HG03097 (cell line): ENCODE data around the gene NRF1.
A peak's percentile ranks its signal among the peaks of the same experiment; 100 is the strongest.
"Not testable (repeated sequence)": the region's sequence is repeated elsewhere in the genome, so short reads cannot be mapped to it uniquely, and the experiment has no call there.

Experiments used
- ATAC-seq: cut with Tn5 transposase; IDR thresholded peaks from one replicate; pipeline ENCODE4 v1.9.1; 2021; ENCODE audit not compliant: unreplicated experiment, low FRiP score

Gene NRF1

DNA sequence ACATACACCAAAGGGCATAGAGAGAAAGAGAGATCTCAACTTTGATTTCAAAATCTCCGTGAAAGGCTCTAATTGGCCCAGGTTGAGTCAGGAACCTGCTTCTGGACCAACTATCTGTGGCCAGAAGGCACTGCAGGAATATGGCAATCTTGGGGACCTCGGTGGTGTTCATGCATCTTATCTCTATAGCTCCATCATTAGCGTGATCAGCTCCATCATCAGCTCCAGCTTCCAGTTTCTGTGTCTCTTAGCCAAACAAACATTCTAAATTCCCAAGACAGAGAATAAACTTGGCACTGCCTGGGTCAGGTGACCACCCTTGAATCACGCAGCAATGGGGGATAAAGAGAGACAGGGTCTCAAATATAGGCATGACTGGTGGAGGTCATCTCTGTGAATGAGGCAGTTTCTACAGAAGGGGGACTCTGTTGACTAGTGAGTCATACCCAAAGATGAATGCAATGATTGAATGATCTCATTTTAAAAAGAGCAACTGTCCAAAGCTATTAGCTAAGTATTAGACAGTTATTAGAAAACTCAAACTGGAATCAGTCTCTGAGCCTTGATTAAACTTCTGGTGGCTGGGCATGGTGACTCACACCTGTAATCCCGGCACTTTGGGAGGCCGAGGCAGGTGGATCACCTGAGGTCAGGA is 5.4 kb upstream of the NRF1 start:
- ATAC-seq, result no peak

DNA sequence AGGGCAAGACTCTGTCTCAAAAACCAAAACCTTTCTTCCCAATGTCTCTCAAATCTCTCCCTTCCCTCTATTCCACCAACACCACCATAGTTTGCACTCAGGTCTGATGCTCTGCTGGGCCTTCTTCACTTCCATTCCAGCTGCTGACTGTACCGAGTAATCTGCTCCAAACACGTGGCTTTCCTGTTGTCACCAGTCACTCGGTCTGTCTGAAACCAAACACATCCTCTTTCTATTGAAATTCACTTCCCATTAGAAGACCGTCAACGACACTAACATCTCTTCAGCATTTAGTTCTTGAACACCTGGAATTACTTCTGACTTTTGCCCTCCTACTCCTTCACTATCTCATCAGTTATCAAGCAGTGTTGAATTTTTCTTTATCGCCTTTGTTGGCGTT is 4.7 kb upstream of the NRF1 start:
- ATAC-seq, result no peak

DNA sequence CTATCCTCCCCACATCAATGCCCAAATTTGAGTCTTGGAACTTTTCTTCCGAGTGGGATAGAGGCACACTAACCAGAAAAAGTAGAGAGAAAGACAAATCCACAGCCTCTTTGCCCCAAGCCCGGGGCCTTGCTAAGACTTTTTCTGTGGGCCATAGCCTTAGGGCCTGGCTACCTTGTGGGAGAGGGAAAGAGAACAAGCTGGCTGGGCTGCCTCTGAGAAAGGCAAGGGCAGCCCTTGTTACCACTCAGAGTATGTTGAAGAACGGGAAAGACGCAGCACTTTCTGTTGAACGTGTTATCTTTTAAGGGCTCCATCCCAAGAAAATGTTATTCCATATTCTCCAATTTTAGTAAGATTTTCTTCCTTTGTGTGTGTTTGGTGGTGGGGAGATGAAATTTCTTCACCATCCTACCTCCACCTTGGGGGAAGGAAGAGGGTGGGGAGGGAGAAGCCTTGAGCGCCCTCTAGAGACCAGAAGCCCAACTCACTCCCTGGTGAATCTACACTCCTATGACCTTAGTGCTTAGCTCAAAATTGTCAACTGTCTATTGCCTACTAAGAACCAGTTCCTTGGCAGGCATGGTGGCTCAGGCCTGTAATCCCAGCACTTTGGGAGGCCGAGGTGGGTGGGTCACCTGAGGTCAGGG is 3.9 kb upstream of the NRF1 start:
- ATAC-seq, result no peak

DNA sequence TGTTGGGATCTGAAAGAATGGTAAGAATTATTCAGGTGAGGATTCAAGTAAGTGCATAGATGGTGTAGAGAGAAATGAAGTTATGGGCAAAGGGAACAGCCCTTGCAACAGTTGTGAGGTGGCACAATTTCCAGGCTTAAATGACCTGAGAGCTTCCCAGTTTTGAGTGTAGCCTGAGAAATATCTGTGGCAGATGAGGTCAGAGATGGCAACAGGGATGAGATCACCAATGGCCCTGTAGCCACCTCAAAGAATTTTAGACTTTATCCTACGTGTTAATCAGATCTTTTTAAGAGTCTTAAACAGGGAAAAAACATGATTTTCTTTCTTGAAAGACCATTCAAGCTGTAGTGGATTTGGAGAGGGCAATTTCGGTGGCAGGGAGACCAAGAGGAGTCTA is 1.9 kb upstream of the NRF1 start:
- ATAC-seq, result no peak

DNA sequence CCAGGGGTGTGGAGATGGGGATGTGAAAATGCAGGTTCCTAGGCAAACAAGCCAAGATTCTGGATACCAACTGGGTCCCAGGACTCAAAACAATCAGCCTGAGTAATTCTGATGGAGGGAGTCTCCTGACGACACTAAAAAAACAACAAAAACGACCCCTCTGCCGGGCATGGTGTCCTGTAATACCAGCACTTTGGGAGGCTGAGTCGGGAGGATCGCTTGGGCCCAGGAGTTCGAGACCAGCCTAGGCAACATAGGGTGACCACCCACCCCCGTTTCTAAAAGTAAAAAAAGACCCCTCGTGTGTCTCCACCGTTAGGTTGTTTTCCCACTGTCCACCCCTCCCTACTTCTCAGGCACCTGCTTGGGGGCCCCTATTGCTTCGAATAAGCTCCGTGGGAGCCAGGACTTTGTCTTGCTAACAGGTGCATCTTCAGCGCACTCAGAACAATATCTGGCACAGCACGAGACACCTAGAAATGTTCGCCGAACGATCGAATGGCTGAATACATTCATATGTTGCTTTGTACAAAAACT is 743 bp upstream of the NRF1 start:
- ATAC-seq, result no peak

DNA sequence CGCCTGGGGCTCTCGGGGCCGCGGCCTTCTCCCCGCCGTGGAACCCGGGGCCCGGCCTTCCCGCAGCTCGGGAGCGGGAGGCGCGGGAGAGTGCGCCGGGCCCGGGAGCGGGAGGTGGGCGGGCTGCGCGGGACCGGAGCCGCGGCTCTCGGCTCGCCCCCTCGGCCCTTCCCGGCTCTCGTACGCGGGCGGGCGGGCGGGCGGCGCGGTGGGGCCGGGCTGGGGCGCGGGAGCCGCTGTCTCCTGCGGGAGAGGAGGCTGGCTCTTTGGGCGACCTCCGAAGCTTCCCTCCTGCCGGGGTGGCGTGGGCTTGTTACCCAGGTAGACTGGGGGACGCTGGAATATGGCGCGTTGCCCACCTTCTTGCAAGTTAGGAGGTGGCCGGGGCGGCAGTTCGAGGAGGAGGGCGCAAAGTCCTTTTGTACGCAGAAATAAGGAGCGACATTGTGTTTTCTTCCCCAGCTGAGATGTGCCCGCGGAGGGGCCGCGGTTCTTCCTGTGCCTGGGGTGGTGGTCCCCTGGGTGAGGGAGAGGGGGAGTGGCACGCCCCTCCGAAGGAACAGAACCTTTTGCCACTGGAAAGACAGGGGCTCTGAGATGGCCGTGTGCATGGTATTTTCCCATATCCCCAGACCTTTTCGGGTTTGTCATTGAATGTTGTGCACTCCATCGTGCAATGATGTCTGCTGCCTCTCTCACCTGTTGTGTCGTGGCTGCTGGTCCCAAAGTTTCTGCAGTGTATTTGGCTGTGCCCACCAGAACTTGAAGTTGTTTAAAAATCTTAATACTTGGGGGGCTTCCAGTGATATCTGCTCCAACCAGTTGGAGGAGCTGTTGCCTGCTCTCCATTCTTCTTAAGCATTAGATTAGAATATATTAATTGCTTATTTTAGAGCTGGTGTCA is 844 bp downstream of the NRF1 start:
- peak; percentile 4 for ATAC-seq

DNA sequence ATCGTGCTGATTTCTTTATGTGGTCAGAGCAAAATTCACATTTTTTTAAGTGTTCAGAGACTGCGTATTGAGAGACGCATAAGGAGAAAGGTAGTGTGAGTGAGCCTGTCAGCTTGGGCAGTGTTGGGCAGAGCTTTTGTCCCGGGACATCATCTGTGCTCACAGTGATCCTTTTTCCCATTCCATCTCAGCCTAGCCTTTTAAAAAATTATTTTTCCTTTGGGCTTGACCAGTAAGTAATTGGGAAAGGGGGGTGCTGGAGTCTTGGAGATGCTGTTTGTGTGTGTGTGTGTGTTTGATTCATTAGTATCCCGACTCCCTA is 1.5 kb downstream of the NRF1 start:
- no peak for ATAC-seq

DNA sequence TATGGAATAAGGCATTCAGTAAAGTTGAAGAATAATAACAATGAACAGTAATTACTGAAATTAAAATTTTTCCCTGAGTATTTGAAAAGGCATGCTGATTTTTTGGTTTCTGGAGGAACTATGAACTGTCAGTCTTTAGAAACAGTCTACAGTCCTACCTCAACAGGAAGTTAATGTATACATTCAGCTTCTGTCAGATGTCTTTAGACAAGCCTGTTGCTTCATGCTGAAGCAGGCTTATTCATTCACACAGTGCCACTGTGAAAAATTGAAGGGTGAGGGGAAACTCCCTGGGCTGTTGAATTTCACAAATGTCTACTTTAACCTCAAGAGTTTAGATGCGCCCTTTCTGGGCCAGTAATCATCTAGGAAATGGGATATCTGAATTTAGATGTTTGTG is 3.5 kb downstream of the NRF1 start:
- ATAC-seq, result peak; percentile 41

DNA sequence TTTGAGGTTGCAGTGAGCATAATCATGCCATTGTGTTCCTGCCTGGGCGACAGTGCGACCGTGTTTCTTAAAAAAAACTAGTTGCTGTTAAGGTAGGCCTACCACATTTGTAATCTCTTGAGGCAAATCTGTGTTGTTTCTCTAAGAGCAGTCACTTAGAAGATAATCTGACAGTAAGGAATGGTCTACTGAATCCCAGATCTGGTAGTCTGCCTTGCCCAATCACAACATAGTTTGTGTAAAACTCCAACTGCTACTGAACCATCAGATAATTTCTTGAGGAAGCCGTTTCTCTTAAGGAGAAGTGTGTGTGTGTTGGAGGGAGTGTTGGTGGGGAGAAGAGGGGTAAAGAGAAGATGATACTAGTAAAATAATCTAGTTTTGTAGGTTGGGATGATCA is 5.0 kb downstream of the NRF1 start:
- ATAC-seq, result no peak

DNA sequence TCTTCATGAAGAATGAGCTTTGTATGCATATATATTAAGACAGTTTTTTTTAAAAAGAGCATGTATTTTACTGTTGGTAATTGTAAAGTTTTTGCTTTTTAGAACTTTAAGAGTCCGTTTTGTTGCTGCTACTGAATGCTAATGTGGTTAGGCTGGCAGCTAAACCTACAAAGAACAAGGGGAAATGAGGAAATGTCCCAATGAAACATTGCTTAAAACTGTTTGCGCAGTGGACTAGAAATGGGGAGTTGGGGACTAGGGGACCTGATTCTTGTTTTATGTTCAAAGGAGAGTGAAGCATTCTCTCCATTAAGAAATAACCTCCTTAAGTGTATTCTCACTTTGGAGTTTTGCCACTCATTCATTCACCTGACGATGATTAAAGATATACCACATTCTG is 5.7 kb downstream of the NRF1 start:
- no peak for ATAC-seq

DNA sequence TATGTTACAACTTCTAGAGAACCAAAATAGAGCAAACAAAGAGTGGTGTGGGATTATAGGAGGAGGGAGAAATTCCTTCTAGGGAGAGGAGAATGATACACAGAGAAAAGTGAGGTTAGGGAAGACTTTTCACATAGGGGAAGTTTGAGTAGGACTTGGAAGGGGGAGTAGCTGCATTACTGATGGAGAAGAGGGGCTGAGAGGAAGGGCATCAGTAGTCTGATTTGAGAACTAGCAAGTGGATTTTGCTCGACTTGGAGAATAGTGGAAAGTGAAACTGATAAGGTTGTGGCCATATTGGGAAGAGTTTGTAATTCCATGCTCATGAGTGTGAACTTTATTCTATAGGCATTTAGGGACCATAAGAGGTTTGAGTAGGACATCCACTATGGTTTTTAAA is 6.1 kb downstream of the NRF1 start:
- no peak for ATAC-seq

DNA sequence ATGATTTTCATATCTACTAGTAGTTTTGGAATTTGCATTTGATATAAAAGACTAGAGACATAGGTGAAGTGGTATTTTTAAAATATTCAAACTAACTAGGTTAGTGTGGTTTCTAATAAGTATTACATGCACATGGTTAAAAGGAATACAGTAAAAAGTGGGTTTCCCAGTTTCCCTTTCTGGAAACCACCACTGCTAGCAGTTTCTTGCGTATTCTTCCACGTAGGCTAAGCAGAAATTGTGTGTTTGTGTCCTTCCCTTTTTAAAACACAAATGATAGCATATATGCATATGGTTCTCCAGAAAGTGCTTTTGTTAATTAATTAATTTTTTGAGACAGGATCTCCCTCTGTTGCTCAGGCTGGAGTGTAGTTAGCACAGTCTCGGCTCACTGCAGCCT is 15.4 kb downstream of the NRF1 start:
- ATAC-seq, result no peak

DNA sequence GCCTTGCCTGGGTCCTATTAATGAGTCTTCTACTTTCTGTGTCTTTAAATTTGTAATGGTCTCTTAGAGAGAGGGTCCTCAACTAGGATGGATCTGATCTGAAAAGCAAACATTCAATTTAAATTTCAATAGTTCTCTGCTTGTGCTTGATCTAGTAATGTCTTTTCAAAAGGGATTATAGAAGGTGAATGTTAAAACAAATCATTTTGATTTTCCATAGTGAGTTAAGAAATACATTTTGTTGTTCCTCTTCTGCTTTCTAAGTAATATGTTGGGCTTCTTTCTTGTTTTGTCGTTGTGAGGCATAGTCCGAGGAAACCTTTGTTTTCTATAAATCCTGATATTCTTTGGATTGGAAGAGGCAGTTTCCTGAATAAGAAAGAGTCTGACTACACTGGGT is 18.8 kb downstream of the NRF1 start:
- no peak for ATAC-seq

DNA sequence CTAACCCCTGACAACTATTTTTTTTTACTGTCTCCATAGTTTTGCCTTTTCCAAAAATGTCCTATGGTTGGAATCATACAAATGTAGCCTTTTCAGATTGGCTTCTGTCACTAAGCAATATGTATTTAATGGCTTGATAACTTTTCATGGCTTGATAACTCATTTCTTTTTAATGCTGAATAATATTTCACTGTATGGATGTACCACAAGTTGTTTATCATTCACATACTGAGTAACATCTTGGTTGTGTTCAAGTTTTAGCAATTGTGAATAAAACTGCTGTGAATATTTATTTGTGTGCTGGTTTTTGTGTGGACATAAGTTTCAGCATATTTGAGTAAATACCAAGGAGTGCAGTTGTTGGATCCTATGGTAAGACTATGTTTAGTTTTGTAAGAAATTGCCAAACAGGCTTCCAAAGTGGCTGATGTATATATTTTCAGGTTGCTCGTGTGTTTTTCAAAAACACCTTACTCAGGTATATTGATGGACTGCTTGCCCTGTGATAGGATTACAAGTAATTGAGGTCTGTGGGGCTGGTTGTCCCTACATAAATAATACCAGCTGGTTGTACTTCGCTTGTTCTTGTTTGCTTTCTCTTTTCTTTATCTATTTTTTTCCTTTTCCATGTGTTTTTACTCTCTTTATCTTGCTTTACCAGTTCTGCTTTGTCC is 23.0 kb downstream of the NRF1 start:
- ATAC-seq, result no peak

DNA sequence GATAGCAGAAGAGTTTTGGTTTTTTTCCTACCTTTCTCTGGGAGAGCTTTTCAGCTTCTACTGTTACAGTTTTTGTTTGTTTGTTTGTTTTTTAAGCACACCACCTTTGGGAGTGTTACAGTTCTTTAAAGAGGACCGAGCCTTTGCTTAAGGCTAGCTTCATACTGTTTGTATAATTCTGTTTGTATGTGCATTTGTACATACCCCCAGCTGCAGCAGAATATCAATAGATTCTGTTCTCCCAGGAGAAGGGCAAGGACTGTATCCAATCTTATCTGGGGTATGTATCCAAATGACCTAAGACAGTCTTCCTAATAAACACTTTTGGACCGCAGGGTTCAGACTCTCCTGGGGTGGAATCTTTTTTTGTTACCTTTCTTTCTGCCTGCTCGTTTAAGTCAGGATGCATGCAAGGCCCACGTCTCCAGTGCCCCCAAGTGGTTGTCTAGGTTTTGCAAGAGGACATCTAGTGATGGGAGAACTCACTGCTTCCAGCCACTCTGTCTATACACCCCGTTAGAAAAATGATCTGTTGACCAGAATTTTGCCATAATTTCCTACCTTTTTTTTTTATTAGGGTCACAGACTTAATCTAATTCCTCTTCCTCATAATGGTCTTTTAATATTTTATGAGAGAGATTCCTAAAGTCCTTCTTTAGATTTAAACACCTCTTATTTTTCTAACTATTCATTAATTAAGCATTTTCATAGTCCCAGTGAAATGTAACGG is 23.9 kb downstream of the NRF1 start:
- no peak for ATAC-seq

DNA sequence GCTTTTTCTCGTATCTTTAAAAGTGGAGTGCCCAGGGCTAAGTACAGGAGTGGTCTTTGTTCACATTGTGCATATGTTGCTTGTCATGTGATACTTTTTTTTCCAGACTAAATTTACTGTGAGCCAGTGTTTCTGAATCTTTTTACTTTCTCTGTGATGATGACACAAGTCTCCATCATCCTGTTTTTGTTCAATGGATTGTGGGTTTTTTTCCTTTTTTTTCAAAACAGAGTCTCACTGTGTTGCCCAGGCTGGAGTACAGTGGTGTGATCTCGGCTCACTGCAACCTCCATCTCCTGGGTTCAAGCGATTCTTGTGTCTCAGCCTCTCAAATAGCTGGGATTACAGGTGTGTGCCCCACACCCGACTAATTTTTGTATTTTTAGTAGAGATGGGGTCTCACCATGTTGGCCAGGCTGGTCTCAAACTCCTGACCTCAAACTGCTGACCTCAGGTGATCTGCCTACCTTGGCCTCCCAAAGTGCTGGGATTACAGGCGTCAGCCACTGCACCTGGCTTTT is 24.6 kb downstream of the NRF1 start:
- ATAC-seq, result not testable (repeated sequence)

DNA sequence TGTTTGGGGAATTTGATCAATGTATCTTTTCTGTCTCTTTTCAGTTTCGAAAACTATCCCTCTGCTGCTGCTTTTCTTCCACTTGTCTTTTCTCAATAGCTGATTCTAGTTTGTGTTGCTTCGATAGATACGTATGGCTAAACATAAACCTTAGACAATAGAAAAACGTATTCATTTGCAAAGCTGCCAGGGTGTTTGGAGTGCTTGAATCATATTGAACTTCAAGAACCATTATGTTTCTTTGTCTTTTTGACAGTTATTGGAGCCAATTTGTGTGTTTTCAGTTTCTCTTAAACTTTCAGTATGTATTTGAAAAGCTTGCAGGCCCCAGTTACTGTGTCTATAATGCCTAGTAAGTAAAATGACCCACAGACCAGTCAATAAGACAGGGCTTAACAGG is 25.1 kb downstream of the NRF1 start:
- no peak for ATAC-seq

DNA sequence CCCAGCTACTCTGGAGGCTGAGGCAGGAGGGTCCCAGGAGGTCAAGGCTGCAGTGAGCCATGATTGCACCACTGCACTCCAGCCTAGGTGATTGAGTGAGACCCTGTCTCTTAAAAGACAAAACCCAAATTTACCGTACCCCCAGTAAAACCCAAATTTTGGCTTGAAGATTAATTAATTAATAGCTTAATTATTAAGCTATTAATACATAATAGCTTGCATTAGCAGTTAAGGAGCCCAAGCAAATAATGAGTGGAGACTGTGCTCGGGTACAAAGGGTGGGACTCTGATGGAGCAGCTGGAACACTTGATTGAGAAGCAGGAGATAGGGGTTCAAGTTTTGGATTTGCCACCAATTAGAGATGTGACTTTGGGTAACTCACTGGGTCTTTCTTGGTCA is 28.9 kb downstream of the NRF1 start:
- no peak for ATAC-seq

DNA sequence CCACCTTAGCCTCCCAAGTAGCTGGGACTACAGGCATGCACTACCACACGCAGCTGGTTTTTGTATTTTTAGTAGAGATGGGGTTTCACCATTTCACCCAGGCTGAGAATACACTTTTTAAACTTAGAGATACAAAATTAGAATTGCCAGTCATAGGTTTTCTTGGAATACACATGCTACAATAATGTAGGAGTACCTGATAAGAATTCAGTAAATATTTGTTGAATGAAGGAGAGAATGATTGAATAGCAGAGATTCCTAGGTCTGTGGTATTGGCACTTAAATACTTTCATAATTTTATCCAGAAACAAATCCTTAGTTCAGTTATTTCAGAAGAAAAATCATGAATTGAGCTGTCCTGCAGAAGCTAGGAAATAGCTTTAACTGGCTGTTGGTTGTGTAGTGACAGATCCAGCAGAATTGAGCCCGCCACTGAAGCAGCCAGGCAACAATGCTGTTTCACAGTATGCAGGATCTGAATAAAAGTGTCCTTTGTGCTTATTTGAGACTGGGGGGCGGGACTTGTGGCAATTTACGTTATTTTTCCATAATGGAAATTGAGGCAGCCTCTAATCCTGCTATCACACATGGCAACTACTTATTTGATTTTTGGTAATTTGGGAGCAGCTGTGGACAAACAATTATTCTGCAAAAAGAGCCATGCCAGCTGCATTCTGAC is 31.5 kb downstream of the NRF1 start:
- ATAC-seq, result no peak
